Panc1 (cell line): ENCODE results near the gene UQCR11. TPM values are rescaled to one million over a fixed set of nuclear protein-coding genes. Genes with fewer than 3 reads are reported as not detected.

ENCODE experiments used
- ATAC-seq: fragments of 200-7000 bp; cut with Tn5 transposase; 2 replicates; pipeline ENCODE4 v1.9.1; 2020; ENCODE audit warnings: mild to moderate bottlenecking, moderate library complexity
- BruUV-seq: library from RNA; stranded (reverse); fragments of 400-500 nt; replicated peaks from 2 replicates; lab custom pipeline; 2021; lab: Mats Ljungman, UMichigan
- CTCF ChIA-PET: fragments of 300-600 bp; sonication (Branson Sonifier 250); formaldehyde crosslinking; loops from one replicate; lab custom pipeline; 2022; ENCODE audit warnings: antibody characterized with exemption; lab: Charles Lee
- POLR2A ChIA-PET: fragments of 300-600 bp; sonication (Branson Sonifier 250); formaldehyde crosslinking; loops from one replicate; lab custom pipeline; 2022; ENCODE audit warnings: antibody characterized with exemption; lab: Charles Lee
- DNase-seq: peaks from one replicate; pipeline ENCODE4 v3.0.0-alpha.2; 2010; ENCODE audit warnings: low read depth, low spot score
- H3K27ac ChIP-seq: 2 replicates; pipeline ENCODE4 v1.5.1; 2011; ENCODE audit warnings: mild to moderate bottlenecking, low read length, inconsistent platforms
- H3K27me3 ChIP-seq: fragments of 200-500 bp; sonication (Bioruptor generic); 2 replicates; pipeline ENCODE4 v1.6.0; 2014; ENCODE audit warnings: low read length, inconsistent platforms; ENCODE audit not compliant: control insufficient read depth, insufficient read depth
- H3K36me3 ChIP-seq: fragments of 200-500 bp; sonication (Bioruptor generic); 2 replicates; pipeline ENCODE4 v1.5.1; 2014; ENCODE audit warnings: inconsistent platforms, mild to moderate bottlenecking, low read length, moderate library complexity; ENCODE audit not compliant: control insufficient read depth, insufficient read depth
- H3K4me1 ChIP-seq: 2 replicates; pipeline ENCODE4 v1.5.1; 2011; ENCODE audit warnings: inconsistent platforms, mild to moderate bottlenecking, low read length, moderate library complexity; ENCODE audit not compliant: control insufficient read depth, insufficient read depth
- H3K4me3 ChIP-seq, 2 experiments: 2 replicates each; pipeline ENCODE4 v1.5.1; 2011 to 2012; ENCODE audit warnings: low read depth in 2 of 2, low read length in 2 of 2, mild to moderate bottlenecking in 2 of 2, inconsistent platforms in 1 of 2, moderate library complexity in 1 of 2
- H3K9me3 ChIP-seq: fragments of 200-500 bp; sonication (Bioruptor generic); 2 replicates; pipeline ENCODE4 v1.5.1; 2014; ENCODE audit warnings: low read depth, mild to moderate bottlenecking, inconsistent platforms, low read length, moderate library complexity; ENCODE audit not compliant: control insufficient read depth, insufficient read depth
- CTCF ChIP-seq: fragments of 450-650 bp; IDR thresholded peaks from 2 replicates; pipeline ENCODE4 v1.5.1; 2017; ENCODE audit warnings: mild to moderate bottlenecking
- POLR2AphosphoS5 ChIP-seq: IDR thresholded peaks from 2 replicates; pipeline ENCODE4 v1.6.1; 2012; ENCODE audit warnings: mild to moderate bottlenecking, low read depth, low read length, moderate library complexity
- REST ChIP-seq, 2 experiments: IDR thresholded peaks; 2 replicates each; pipeline ENCODE4 v1.6.1; 2011 to 2012; ENCODE audit warnings: low read depth in 2 of 2, control low read depth in 1 of 2, low read length in 1 of 2, mild to moderate bottlenecking in 1 of 2, moderate library complexity in 1 of 2; ENCODE audit not compliant: insufficient read depth in 1 of 2
- SIN3A ChIP-seq: IDR thresholded peaks from 2 replicates; pipeline ENCODE4 v1.6.1; 2012; ENCODE audit warnings: low read depth, mild to moderate bottlenecking, low read length, moderate library complexity, borderline replicate concordance; ENCODE audit not compliant: insufficient read depth
- TCF7L2 ChIP-seq: IDR thresholded peaks from 2 replicates; pipeline ENCODE4 v1.6.1; 2011; ENCODE audit warnings: mild to moderate bottlenecking, low read depth, low read length, inconsistent platforms
- in situ Hi-C: cut with HindIII; loops from 2 replicates; pipeline ENCODE4 v1.10.0; 2016; ENCODE audit warnings: low sequenced_read_pairs, low pct_unique_long_range_greater_than_20kb
- intact Hi-C: fragments of 100-400 bp; cut with micrococcal nuclease; formaldehyde crosslinking; loops from one replicate; pipeline ENCODE4 v1.10.0; 2022; ENCODE audit not compliant: unreplicated experiment
- total RNA-seq: library from RNA; stranded (reverse); gene quantifications from one replicate; pipeline ENCODE4 v1.2.1, GENCODE V29; 2021; ENCODE audit not compliant: unreplicated experiment

UQCR11 gene
- total RNA-seq, 1 experiment from 2014 or later: 300 TPM

- Histone ChIP-seq H3K4me1 (no peaks in the 10 kb centered on the region), H3K36me3 (no peaks in the 10 kb centered on the region; the same call in 1 of the 2 replicates), H3K9me3 (no peaks in the 10 kb centered on the region), H3K27ac (no peak overlapping the region), H3K27me3 (no peaks in the 10 kb centered on the region), H3K4me3 (no peak overlapping the region)
- DNase-seq (no peak), ATAC-seq (no peak)
- intact Hi-C loops (no loop called here), in situ Hi-C loops (no loop called here)
- BruUV-seq: no TSS peak
- POLR2A ChIA-PET: no interaction called here
- CTCF ChIA-PET: no interaction called here
- TF ChIP-seq REST (IDR thresholded peaks at IDR 0.05; ENCODE audit: insufficient read depth in 1 of 2, low read depth in 2 of 2, low read length in 1 of 2): no peak
- no peak for TF ChIP-seq SIN3A
- TF ChIP-seq CTCF: no peak
- no peak for TF ChIP-seq TCF7L2
- TF ChIP-seq POLR2AphosphoS5: no peak
These were observed 33.9 kb downstream of the UQCR11 start for GRCh38 chr19:1571358-1571757.

GRCh38 chr19:1570836-1571235 is 34.4 kb downstream of the UQCR11 start:
- H3K4me1 ChIP-seq: no peaks in the 10 kb centered on the region; the same call in 1 of the 2 replicates
- TF ChIP-seq POLR2AphosphoS5 (no peak), CTCF (no peak), TCF7L2 (no peak), SIN3A (no peak), REST (IDR thresholded peaks at IDR 0.05; ENCODE audit: insufficient read depth in 1 of 2, low read depth in 2 of 2, low read length in 1 of 2) (no peak)
- no TSS peak for BruUV-seq
- H3K9me3 ChIP-seq: no peaks in the 10 kb centered on the region
- intact Hi-C loops (no loop called here), in situ Hi-C loops (no loop called here)
- ChIA-PET POLR2A (no interaction called here), CTCF (no interaction called here)
- DNase-seq: no peak
- no peak overlapping the region for H3K4me3 ChIP-seq
- no peak for ATAC-seq
- no peaks in the 10 kb centered on the region for H3K27me3 ChIP-seq
- no peak overlapping the region for H3K27ac ChIP-seq
- H3K36me3 ChIP-seq: no peaks in the 10 kb centered on the region; the same call in 1 of the 2 replicates
